GM23338 (cell line): Measurements from ENCODE around the gene CELF4. TPM values are rescaled to one million over a fixed set of nuclear protein-coding genes. Genes with fewer than 3 reads are reported as not detected.

Experiments used
- ATAC-seq: fragments of 200-7000 bp; cut with Tn5 transposase; 3 replicates; pipeline ENCODE4 v1.9.1; 2020
- DNase-seq: peaks from one replicate; pipeline ENCODE4 v3.0.0-alpha.2; 2015; ENCODE audit warnings: low spot score
- H2AFZ ChIP-seq: fragments of 200-600 bp; sonication (generic); 2 replicates; pipeline ENCODE4 v1.8.0; 2016; ENCODE audit warnings: antibody characterized with exemption, mild to moderate bottlenecking, moderate library complexity
- H3F3A ChIP-seq: fragments of 200-600 bp; sonication (generic); replicated peaks from 2 replicates; pipeline ENCODE4 v1.8.0; 2017; ENCODE audit warnings: antibody characterized with exemption, mixed run types, low read depth
- H3K27ac ChIP-seq: fragments of 200-600 bp; sonication (generic); 2 replicates; pipeline ENCODE4 v1.6.1; 2016; ENCODE audit warnings: low read depth
- H3K27me3 ChIP-seq: fragments of 200-600 bp; sonication (generic); 2 replicates; pipeline ENCODE4 v1.8.0; 2016; ENCODE audit warnings: mild to moderate bottlenecking, mixed run types, moderate library complexity; ENCODE audit not compliant: insufficient read depth
- H3K36me3 ChIP-seq: fragments of 200-600 bp; sonication (generic); 2 replicates; pipeline ENCODE4 v1.8.0; 2016; ENCODE audit warnings: mild to moderate bottlenecking; ENCODE audit not compliant: insufficient read depth
- H3K4me1 ChIP-seq: fragments of 200-600 bp; sonication (generic); 2 replicates; pipeline ENCODE4 v1.8.0; 2016; ENCODE audit warnings: mild to moderate bottlenecking, moderate library complexity; ENCODE audit not compliant: insufficient read depth
- H3K4me2 ChIP-seq: fragments of 200-600 bp; sonication (generic); 2 replicates; pipeline ENCODE4 v1.7.1; 2017; ENCODE audit warnings: mixed run types
- H3K4me3 ChIP-seq: fragments of 200-600 bp; sonication (generic); 2 replicates; pipeline ENCODE4 v1.6.1; 2016; ENCODE audit warnings: mixed run types
- H3K79me2 ChIP-seq: fragments of 200-600 bp; sonication (generic); replicated peaks from 2 replicates; pipeline ENCODE4 v1.8.0; 2017; ENCODE audit warnings: mild to moderate bottlenecking; ENCODE audit not compliant: insufficient read depth
- H3K9me2 ChIP-seq: fragments of 200-600 bp; sonication (generic); 2 replicates; pipeline ENCODE4 v1.8.0; 2017; ENCODE audit not compliant: insufficient read depth
- H4K20me1 ChIP-seq: fragments of 200-600 bp; sonication (generic); replicated peaks from 2 replicates; pipeline ENCODE4 v1.8.0; 2017; ENCODE audit warnings: mild to moderate bottlenecking; ENCODE audit not compliant: insufficient read depth
- H3K27ac Mint-ChIP-seq: 2 replicates; pipeline ENCODE4 v1.8.0; 2020; ENCODE audit warnings: inconsistent platforms, mild to moderate bottlenecking, moderate library complexity, mixed read lengths
- H3K27me3 Mint-ChIP-seq: 3 replicates; pipeline ENCODE4 v1.8.0; 2022; ENCODE audit warnings: low read depth, mild to moderate bottlenecking, moderate library complexity, mixed read lengths, inconsistent platforms; ENCODE audit not compliant: insufficient read depth, poor library complexity
- H3K36me3 Mint-ChIP-seq: 3 replicates; pipeline ENCODE4 v1.8.0; 2021; ENCODE audit warnings: low read depth, mild to moderate bottlenecking, inconsistent platforms, moderate library complexity, mixed read lengths
- H3K4me1 Mint-ChIP-seq: 3 replicates; pipeline ENCODE4 v1.8.0; 2020; ENCODE audit warnings: mild to moderate bottlenecking, inconsistent platforms, mixed read lengths
- H3K4me3 Mint-ChIP-seq: 3 replicates; pipeline ENCODE4 v1.8.0; 2021; ENCODE audit warnings: moderate library complexity, mild to moderate bottlenecking, inconsistent platforms, mixed read lengths
- H3K9me3 Mint-ChIP-seq: 3 replicates; pipeline ENCODE4 v1.8.0; 2020; ENCODE audit warnings: moderate library complexity, mild to moderate bottlenecking, inconsistent platforms, mixed read lengths
- CREB1 ChIP-seq: fragments of 250-450 bp; sonication (Bioruptor Pico); IDR thresholded peaks from 2 replicates; pipeline ENCODE4 v1.5.0; 2020; ENCODE audit warnings: low read depth, mild to moderate bottlenecking, moderate library complexity
- CTCF ChIP-seq, 2 experiments: fragments of 200-600 bp in 1 of 2; sonication (generic) in 1 of 2; conservative IDR thresholded peaks; 2 replicates each; pipeline versions ENCODE4 v1.5.1 to v1.6.1; 2016 to 2017; ENCODE audit warnings: antibody characterized with exemption in 2 of 2, low read depth in 2 of 2, mild to moderate bottlenecking in 2 of 2, moderate library complexity in 1 of 2
- EZH2 ChIP-seq: fragments of 200-600 bp; sonication (generic); IDR thresholded peaks from one replicate; pipeline ENCODE4 v1.8.0; 2017; ENCODE audit warnings: antibody characterized with exemption, mild to moderate bottlenecking, low read depth; ENCODE audit not compliant: unreplicated experiment
- EZH2phosphoT487 ChIP-seq: fragments of 200-600 bp; sonication (generic); IDR thresholded peaks from one replicate; pipeline ENCODE4 v1.8.1; 2018; ENCODE audit warnings: antibody characterized with exemption; ENCODE audit not compliant: unreplicated experiment
- JUNB ChIP-seq: IDR thresholded peaks from one replicate; pipeline ENCODE4 v1.6.1; 2016; ENCODE audit warnings: antibody characterized with exemption; ENCODE audit not compliant: unreplicated experiment
- NANOG ChIP-seq: IDR thresholded peaks from 2 replicates; pipeline ENCODE4 v1.6.1; 2016; ENCODE audit warnings: antibody characterized with exemption, borderline replicate concordance
- POLR2AphosphoS5 ChIP-seq: IDR thresholded peaks from 2 replicates; pipeline ENCODE4 v1.6.1; 2016; ENCODE audit warnings: antibody characterized with exemption, low read depth
- STAT1 ChIP-seq: IDR thresholded peaks from one replicate; pipeline ENCODE4 v1.6.1; 2016; ENCODE audit warnings: antibody characterized with exemption; ENCODE audit not compliant: unreplicated experiment
- ZNF114 ChIP-seq: fragments of 250-450 bp; sonication (Bioruptor Pico); IDR thresholded peaks from 2 replicates; pipeline ENCODE4 v1.5.0; 2020; ENCODE audit warnings: mild to moderate bottlenecking, moderate library complexity
- ZNF331 ChIP-seq: fragments of 250-450 bp; sonication (Bioruptor Pico); IDR thresholded peaks from 2 replicates; pipeline ENCODE4 v1.5.0; 2020; ENCODE audit warnings: low read depth, mild to moderate bottlenecking, moderate library complexity
- ZNF462 ChIP-seq: fragments of 250-450 bp; sonication (Bioruptor Pico); IDR thresholded peaks from 2 replicates; pipeline ENCODE4 v1.5.0; 2020; ENCODE audit warnings: mild to moderate bottlenecking, moderate library complexity
- polyA plus RNA-seq: library from polyadenylated mRNA; unstranded; fragments of >200 nt; fragmentation: Nextera tagmentation; extraction: Ambion mirVana; gene quantifications from 2 replicates; pipeline ENCODE4 v1.2.1, GENCODE V29; 2016
- total RNA-seq: library from RNA; depleted of rRNA; stranded (reverse); fragments of >200 nt; shearing (Covaris generic); gene quantifications from 2 replicates; pipeline ENCODE4 v1.2.3, GENCODE V29; 2014
- TF ChIP-seq, protein P1 (sequence below): IDR thresholded peaks from one replicate; pipeline ENCODE4 v1.6.1; 2018; ENCODE audit warnings: antibody characterized with exemption; ENCODE audit not compliant: unreplicated experiment
- TF ChIP-seq, protein P2 (sequence below): IDR thresholded peaks from 2 replicates; pipeline ENCODE4 v1.6.1; 2016; ENCODE audit warnings: antibody characterized with exemption

Gene CELF4
- total and polyA plus RNA-seq, 2 experiments from 2014 or later: 2.6 to 6.7 TPM

DNA sequence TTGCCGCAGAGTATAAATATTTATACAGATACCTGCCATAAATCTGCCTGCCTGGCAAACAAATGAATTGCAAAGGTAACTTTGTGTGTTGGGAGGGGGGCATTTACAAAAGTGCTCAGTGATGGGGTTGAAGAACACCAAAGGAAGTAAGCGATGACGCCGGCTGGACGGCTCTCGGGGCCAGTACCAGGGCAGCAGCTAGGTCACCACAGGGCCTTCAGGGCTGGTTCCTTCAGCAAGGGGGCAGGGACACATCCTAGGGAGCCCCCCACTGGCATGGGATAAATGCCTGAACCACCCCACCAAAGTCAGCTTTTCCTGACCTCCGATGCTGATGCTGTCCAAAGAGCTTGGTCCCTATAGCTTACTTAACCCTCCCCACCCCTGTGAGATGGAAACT, 190.4 kb downstream of the CELF4 start:
- ATAC-seq (no peak), DNase-seq (no peak)
- no peak overlapping the region for H3K27ac ChIP-seq
- no peak overlapping the region for H3K4me2 ChIP-seq
- H3K9me2 ChIP-seq: no peaks in the 10 kb centered on the region
- Mint-ChIP-seq H3K36me3 (no peaks in the 10 kb centered on the region; the same call in 2 of the 3 replicates), H3K27me3 (peaks cover 10% of the 10 kb centered on the region), H3K9me3 (no peaks in the 10 kb centered on the region), H3K4me1 (peaks cover 14% of the 10 kb centered on the region), H3K4me3 (no peak overlapping the region), H3K27ac (no peak overlapping the region)
- no peaks in the 10 kb centered on the region for H3K4me1 ChIP-seq
- no peaks in the 10 kb centered on the region for H3K36me3 ChIP-seq
- H4K20me1 ChIP-seq: peaks cover 4% of the 10 kb centered on the region; the same call in 1 of the 2 replicates
- no peaks in the 10 kb centered on the region for H3K79me2 ChIP-seq
- no peak overlapping the region for H3K4me3 ChIP-seq
- TF ChIP-seq EZH2phosphoT487: no peak
- no peak for TF ChIP-seq EZH2
- no peak for TF ChIP-seq POLR2AphosphoS5
- no peak for TF ChIP-seq ZNF462 (CRISPR knock-in tag)
- no peak for TF ChIP-seq CTCF (conservative IDR thresholded peaks at IDR 0.05; ENCODE audit: low read depth in 2 of 2)
- TF ChIP-seq, protein P1, sequence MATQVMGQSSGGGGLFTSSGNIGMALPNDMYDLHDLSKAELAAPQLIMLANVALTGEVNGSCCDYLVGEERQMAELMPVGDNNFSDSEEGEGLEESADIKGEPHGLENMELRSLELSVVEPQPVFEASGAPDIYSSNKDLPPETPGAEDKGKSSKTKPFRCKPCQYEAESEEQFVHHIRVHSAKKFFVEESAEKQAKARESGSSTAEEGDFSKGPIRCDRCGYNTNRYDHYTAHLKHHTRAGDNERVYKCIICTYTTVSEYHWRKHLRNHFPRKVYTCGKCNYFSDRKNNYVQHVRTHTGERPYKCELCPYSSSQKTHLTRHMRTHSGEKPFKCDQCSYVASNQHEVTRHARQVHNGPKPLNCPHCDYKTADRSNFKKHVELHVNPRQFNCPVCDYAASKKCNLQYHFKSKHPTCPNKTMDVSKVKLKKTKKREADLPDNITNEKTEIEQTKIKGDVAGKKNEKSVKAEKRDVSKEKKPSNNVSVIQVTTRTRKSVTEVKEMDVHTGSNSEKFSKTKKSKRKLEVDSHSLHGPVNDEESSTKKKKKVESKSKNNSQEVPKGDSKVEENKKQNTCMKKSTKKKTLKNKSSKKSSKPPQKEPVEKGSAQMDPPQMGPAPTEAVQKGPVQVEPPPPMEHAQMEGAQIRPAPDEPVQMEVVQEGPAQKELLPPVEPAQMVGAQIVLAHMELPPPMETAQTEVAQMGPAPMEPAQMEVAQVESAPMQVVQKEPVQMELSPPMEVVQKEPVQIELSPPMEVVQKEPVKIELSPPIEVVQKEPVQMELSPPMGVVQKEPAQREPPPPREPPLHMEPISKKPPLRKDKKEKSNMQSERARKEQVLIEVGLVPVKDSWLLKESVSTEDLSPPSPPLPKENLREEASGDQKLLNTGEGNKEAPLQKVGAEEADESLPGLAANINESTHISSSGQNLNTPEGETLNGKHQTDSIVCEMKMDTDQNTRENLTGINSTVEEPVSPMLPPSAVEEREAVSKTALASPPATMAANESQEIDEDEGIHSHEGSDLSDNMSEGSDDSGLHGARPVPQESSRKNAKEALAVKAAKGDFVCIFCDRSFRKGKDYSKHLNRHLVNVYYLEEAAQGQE: no peak
- TF ChIP-seq NANOG: no peak
- TF ChIP-seq CREB1 (CRISPR knock-in tag): no peak
- no peak for TF ChIP-seq ZNF114 (CRISPR knock-in tag)
- no peak for TF ChIP-seq STAT1
- TF ChIP-seq JUNB: no peak
- TF ChIP-seq ZNF331 (CRISPR knock-in tag): no peak
- TF ChIP-seq, protein P2, sequence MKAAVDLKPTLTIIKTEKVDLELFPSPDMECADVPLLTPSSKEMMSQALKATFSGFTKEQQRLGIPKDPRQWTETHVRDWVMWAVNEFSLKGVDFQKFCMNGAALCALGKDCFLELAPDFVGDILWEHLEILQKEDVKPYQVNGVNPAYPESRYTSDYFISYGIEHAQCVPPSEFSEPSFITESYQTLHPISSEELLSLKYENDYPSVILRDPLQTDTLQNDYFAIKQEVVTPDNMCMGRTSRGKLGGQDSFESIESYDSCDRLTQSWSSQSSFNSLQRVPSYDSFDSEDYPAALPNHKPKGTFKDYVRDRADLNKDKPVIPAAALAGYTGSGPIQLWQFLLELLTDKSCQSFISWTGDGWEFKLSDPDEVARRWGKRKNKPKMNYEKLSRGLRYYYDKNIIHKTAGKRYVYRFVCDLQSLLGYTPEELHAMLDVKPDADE: no peak
- peaks cover 5% of the 10 kb centered on the region; the same call in 1 of the 2 replicates for H3K27me3 ChIP-seq
- no peak overlapping the region for H2AFZ ChIP-seq
- no peaks in the 10 kb centered on the region for H3F3A ChIP-seq
